Urothelium cell line (cell line): Measurements from ENCODE around the gene CP.
"Not testable (repeated sequence)": the region's sequence is repeated elsewhere in the genome, so short reads cannot be mapped to it uniquely, and the experiment has no call there.

Experiments
- DNase-seq: peaks from one replicate; pipeline ENCODE4 v3.0.0; 2011; ENCODE audit warnings: low spot score, mixed read lengths
- FAIRE-seq: peaks from 2 replicates; lab custom pipeline; 2011; peaks lifted over from hg19 to GRCh38; lab: Jason Lieb, UNC

Gene CP

GRCh38 chr3:149221783-149222517 lies at the start of gene CP:
Gene CP, minus strand, starts transcription at chr3:149221829. Its CDS starts 37 bp downstream, at chr3:149221792.
- FAIRE-seq: no peak
- no peak for DNase-seq

DNA sequence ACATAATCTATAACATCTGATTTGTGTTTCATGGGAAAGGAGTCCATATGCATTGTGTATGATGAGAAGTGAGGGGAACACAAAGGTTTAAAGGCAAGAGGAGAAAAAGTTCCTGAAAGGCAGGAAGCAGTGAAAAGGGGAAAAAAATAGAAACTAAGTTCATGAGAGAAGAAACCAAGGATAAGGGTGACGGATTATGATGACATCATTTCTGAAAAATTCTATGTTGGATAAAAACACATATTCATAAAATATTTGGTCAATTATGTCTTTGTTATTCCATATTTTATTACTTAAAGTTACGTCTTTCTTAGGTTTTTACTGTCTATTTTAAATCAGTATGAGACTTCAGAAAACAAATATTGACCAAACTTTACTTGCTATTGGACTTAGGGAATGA lies 48.6 kb upstream of the CP start:
- DNase-seq (no peak), FAIRE-seq (no peak)

GRCh38 chr3:149269687-149270086 lies 48.1 kb upstream of the CP start:
- FAIRE-seq (no peak), DNase-seq (no peak)

GRCh38 chr3:149267565-149267964 lies 45.9 kb upstream of the CP start:
- FAIRE-seq (no peak), DNase-seq (no peak)

- DNase-seq (no peak), FAIRE-seq (no peak)
Observed at GRCh38 chr3:149266736-149267135, 45.1 kb upstream of the CP start.

- DNase-seq: no peak
- no peak for FAIRE-seq
Observed at GRCh38 chr3:149263856-149264255, 42.2 kb upstream of the CP start.

DNA sequence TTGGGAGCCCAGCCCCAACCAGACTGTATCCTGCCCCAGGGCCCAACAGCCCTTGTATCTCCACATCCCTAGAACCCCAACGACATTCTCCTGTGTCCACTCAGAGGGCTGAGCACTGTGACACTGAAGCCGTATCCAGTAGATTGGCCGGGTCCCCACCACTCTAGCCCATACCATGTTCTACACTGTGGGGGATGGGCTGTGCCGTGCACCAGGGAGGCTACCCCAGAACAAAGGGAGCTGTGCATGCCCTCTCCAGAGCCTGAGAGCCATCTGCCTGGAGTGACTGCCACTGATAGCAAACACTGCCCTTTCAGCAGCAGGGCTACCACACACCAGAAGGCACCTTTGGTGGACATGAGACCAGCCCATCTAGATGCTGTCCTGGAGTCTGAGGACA lies 37.1 kb upstream of the CP start:
- FAIRE-seq (no peak), DNase-seq (no peak)

- DNase-seq: no peak
- no peak for FAIRE-seq
Observed at GRCh38 chr3:149258298-149258697, 36.7 kb upstream of the CP start.

GRCh38 chr3:149252272-149252671 lies 30.6 kb upstream of the CP start:
- DNase-seq (no peak), FAIRE-seq (no peak)

DNA sequence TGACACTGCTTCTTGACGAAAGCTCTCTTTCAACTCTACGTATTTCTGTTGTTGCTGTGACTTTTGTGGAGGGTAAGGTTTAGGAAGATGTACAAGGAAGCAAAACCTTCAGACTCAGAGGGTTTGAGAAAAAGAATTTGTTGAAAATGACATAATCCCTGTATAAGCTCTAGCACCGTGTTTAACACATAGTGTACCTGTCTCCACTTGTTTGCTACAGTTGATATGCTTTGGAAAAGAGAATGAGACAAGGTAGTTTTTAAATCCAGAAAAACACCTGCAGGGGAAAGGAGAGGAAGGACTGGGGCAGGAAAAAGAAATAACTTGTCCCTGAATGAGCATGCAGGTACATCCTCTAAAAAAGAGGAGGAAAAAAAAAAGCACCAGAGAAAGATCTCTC lies 29.6 kb upstream of the CP start:
- DNase-seq (no peak), FAIRE-seq (no peak)

GRCh38 chr3:149247929-149248691 lies 26.5 kb upstream of the CP start:
- FAIRE-seq (no peak), DNase-seq (no peak)

DNA sequence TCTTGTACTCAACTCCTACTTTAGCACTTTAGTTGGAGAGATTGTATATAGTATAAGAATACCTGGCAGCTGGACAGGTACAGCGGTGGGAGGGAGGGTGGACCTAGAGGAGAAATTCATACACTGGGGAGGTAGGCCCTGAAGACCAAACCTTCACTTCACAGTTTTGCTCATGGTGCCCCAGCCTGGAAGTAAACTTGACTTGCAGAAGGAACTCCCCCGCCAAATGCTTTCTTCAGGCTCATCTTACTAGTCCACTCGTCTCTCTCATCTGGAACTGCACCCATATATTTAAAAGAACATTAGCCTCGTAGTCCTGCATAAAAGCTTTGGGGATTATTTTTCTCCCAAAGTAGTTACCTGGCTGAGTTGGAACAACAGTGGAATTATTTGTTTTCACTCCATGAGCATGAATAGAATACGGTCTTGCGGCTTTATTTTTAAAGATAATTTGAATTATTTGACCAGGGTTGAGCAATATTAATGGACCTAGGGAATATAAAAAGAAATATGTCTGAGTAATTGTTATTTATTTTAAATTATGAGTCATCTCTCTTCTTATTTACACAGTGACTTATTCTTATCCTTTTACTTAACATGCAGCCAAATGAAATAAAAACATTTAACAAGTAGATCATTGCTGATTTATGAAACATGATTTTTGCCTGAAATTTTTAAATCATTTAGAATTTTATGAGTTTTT lies 25.5 kb upstream of the CP start:
- no peak for FAIRE-seq
- no peak for DNase-seq

DNA sequence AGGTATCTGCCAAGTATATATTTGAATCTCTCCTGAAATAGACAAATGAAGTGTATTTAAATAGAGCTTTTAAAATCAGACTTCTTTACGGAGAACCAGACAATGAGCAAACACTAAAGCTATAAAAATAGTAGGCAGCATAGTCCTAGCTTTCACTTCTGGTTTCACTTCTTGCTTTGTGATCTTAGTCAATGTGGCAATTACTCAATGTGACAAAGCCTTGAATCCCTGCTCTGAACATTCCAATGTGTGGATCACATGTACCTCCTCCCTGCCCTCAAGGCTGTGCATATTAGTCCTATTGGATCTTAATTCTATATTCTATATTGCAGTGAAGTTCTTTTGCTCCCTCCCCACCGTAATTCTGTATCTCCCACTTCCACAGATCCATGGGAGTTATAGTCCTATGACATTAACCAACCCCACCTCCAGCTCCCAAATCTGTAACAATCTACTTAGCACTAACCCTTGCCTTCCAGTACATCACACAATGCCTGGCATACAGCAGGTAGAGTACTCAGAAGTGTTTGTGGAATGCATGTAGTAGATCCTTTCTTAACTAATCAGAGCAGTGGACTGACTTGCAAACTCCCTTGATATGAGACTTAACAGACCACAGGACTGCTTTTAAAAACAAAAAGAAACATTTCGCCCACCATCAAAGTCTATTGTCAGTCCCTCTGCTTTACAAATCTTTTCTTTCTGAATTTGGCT lies 24.3 kb upstream of the CP start:
- no peak for FAIRE-seq

DNA sequence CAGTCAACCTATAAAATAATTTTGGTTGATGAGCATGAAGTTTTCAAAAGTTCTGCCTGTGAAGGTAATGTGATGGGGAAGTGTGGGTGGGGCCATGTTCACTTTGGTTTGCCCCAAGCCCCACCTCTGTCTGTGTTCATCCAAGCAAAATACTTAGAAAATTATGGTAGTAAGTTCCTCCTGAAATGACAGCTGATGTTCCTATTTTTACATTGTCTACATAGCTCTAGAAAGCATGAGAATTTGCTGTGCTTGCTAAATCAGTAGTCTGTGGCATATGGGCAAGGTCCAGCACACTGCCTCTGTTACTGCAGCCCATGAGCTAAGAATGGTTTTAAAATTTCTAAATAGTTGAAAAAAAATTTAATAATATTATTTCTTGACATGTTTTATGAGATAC lies 21.9 kb upstream of the CP start:
- no peak for DNase-seq
- FAIRE-seq: no peak

More for the DNA sequence above, 24.3 kb upstream of the CP start:
- no peak for DNase-seq

- DNase-seq: no peak
- FAIRE-seq: no peak
Observed at GRCh38 chr3:149239357-149239936, 17.8 kb upstream of the CP start.

DNA sequence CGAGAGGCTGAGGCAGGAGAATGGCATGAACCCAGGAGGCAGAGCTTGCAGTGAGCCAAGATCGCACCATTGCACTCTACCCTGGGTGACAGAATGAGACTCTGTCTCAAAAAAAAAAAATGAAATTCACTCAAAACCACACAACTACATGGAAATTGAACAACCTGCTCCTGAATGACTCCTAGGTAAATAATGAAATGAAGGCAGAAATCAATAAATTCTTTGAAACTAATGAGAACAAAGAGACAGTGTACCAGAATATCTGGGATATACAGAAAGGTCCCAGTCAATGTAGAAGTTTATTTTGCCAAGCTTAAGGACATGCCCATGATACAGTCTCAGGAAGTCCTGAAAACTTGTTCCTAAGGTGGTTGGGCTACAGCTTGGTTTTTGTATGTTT lies 16.6 kb upstream of the CP start:
- not testable (repeated sequence) for DNase-seq, FAIRE-seq

DNA sequence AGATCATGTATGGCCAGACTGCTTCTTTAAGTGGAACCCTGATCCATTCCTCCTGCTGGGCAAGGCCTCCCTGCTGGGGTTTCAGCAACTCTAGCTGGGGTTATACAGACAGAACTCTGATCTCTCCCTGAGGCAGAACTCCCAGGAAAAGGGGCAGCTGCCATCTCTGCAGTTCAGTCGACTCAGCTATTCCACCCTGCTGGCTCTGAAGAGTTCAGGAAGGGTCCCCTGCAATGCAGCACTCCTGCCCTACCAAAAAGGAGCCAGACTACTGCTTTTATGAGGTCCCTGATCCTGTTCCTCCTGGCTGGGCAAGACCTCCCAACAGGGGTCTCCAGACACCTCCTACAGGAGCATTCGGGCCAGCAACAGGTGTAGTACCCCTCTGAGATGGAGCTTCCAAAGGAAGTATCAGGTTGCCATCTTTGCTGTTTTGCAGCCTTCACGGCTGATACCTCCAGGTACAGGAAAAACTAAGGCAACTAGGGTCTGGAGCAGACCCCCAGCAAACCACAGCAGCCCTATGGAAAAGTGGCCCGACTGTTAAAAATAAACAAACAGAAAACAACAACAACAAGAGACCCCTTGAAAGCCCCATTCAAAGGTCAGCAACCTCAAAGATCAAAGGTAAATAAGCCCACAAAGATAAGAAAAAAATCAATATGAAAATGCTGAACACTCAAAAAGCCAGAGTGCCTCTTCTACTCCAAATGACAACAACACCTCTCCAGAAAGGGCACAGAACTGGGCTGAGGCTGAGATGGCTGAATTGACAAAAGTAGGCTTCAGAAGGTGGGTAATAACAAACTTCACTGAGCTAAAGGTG lies 14.2 kb upstream of the CP start:
- FAIRE-seq (no peak), DNase-seq (no peak)

DNA sequence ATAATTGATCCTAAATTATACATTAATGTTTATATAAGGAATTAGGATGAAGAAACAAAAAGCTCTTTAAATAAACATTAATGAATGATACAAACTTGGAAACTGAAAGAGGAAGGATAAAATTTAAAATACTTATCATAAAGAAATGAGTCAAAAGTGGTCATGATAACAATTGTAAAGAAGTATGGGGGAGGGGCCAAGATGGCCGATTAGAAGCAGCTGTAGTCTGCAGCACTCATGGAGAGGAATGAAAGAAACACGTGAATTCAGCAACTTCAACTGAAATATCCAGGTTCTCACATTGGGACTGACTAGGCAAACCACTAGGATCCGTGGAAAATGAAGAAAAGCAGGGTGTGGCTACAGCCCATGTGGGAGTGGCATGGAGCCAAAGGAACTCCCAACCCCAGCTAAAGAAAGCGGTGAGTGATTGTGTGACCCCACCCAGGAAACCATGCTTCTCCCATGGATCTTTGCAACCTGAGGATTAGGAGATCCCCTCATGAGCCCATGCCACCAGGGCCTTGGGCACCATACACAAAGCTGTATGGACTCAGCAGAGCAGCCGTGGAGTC lies 13.1 kb upstream of the CP start:
- no peak for FAIRE-seq
- DNase-seq: no peak

DNA sequence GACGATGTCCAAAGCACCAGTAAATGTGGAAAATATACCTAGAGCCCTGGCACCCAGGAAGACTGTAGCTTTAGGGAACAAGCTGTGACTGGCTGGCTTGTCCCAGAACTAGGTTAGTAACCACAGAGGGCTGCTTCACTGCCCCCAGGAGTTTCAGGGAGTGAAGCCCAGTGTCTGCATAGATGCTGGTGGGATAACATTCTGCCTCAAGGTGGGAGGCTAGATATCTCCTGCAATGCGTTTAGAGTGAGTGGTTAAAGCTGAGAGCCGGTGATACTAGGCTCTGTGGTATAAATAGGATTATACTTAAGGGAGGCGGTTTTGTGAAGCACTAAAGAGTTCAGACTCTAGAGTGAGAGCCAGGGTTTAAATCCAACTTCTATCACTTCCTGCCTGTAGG lies 11.7 kb upstream of the CP start:
- FAIRE-seq (no peak), DNase-seq (no peak)

DNA sequence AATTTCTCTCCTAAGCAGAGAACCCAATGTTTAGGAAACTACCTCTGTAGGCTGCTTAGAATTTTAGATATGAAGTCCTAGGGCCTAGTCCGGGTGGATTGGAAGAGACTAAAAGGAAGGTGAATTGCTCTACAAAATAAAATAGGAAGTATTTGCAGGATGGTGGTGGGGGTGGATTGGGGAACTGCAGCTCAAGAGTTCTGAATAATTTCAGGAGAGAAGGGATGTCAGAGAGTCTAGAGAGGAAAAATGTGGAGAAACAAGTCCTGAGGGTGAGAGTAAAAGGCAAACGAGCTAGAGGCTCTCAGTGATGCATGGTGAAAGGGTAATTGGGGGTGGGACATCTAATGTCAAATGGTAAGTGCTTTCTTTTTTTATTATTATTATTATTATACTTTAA lies 10.2 kb upstream of the CP start:
- DNase-seq (no peak), FAIRE-seq (no peak)
